ENCODE results near the gene NDUFA3.

NDUFA3 gene

DNA sequence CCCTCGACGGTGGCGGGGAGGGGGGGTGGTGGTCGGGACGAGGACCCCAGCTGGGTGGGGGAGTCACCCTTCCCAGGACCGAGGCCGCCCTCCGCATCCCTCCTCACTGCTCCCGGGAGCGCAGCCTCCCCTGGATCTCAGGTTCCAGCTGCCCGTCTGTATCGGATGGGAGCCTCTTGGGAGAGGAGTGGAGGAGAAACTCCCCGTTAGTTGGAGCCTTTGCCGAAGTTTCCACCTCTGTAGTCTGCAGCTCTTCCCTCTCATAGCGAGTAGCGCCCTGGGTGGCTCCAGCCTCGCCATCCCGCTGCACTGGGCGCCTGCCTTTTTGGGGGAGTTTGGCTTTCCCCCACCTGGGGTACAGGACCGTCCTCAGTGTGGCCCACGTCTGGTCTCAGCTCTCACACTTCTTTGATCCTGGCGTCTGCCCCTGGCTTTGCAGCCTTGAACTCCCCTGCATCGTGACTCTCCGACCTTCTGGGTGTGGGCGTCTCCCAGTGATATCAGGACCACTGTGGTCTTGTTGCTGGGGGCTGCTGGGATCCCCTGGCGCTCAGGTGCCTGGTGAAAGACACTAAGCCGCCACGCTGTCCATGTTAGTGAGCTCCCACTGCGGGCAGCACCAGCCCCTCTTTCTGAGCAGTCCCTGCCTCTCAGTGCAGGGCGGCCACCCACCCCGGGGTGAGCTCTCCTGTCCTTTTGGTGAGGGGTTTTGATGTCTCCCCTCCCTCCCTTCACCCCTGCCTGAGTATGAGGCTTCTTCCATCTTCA lies 36.0 kb downstream of the NDUFA3 start:
- peak overlapping the region; percentile 79 for H3K4me3 ChIP-seq (ENCODE audit: low read length)
- no peak for TF ChIP-seq ZNF274 (IDR thresholded peaks at IDR 0.05; ENCODE audit: low read depth, low read length)

DNA sequence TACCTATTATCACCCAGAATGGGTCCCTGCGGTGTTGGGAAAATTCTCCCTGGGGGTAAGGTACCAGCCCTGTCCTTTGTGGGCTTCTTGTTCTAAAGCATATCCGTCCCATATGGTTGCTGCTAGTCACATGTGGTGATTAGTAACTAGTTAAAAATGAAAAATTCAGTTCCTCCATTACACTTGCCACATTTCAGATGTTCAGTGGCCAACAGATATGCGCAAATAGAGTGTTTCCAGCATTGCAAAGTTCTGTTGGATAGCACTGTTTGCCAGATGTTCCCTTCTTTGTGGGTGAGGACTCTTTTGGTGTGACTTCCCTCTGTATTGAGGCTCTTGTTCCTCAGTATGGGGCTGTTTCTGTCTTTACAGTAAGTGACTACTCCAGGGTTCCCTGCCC lies 38.7 kb downstream of the NDUFA3 start:
- no peak overlapping the region for H3K4me3 ChIP-seq (ENCODE audit: low read length)
- no peak for TF ChIP-seq ZNF274 (IDR thresholded peaks at IDR 0.05; ENCODE audit: low read depth, low read length)

DNA sequence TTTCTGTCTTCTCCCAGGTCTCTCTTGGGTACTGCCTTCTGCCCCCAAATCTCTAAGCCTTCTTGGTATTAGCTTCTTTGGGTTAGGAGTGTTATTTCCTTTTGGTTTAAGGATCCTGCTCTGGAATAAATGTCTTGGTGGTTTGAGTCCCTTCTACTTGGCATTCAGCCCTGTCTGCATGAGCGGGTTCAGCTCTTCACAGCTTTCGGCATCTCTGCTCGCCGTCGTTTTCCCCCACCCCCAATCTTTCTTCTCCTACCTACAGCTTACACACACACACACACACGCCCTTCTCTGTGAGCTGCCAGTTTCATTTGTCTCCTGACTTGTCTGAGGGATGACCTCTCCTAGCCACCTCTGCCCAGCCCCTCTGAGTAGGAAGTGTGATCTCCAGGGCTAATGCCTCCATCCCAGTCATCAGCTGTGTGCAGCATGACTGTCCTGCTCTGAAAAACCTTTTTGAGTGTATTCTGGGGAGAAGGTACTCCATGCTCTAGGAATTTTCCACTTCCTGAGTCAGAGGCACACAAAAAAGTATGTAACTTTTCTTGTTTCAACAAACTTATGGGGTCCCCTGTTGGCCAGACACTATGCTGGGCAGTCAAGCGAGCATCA lies 39.6 kb downstream of the NDUFA3 start:
- H3K4me3 ChIP-seq (ENCODE audit: low read length): no peak overlapping the region
- no peak for TF ChIP-seq ZNF274 (IDR thresholded peaks at IDR 0.05; ENCODE audit: low read depth, low read length)

DNA sequence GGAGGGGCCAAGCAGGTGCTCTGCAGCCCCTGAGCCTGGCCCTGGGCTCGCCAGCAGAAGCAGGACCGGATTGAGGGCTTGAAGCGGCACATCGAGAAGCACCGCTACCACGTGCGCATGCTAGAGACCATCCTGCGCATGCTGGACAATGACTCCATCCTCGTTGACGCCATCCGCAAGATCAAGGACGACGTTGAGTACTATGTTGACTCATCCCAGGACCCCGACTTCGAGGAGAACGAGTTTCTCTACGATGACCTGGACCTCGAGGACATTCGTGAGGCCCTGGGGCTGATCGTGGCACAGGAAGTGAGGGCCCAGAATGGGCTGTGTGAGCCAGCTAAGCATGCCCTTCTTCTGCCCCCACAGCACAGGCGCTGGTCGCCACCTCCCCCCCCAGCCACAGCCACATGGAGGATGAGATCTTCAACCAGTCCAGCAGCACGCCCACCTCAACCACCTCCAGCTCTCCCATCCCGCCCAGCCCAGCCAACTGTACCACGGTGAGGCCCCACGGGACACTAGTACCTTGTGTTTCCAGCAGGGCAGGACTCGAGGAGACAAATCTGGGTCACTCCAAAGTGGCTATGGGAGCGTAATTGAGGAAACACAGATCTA lies 43.0 kb downstream of the NDUFA3 start:
- H3K4me3 ChIP-seq (ENCODE audit: low read length): no peak overlapping the region
- no peak for TF ChIP-seq ZNF274 (IDR thresholded peaks at IDR 0.05; ENCODE audit: low read depth, low read length)

DNA sequence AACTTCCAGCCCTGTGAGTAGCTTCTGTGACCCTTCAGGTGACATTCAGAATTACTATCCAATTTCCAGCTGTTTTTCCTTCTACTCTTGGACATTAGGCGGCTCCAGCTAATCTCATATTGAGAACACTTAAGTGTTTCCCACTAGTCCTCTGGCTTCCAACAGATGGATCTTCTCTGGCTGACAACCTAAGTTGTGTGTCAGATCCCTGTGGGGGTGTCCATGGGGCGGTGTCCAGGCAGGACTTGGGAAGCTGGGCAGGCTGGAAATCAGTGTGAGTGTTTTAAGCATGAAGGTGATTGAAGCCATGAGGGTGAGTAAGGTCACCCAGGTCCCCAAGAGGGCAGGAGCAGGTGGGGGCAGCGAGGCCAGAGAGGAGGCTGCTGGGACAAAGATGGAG lies 45.0 kb downstream of the NDUFA3 start:
- TF ChIP-seq ZNF274 (IDR thresholded peaks at IDR 0.05; ENCODE audit: low read depth, low read length): no peak
- H3K4me3 ChIP-seq (ENCODE audit: low read length): no peak overlapping the region

DNA sequence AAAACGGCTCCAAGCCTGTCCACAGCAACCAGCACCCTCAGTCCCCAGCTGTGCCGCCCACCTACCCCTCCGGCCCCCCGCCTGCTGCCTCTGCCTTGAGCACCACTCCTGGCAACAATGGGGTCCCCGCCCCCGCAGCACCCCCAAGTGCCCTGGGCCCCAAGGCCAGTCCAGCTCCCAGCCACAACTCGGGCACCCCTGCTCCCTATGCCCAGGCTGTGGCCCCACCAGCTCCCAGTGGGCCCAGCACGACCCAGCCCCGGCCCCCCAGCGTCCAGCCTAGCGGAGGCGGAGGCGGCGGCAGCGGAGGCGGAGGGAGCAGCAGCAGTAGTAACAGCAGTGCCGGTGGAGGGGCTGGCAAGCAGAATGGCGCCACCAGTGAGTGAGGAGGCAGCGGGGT lies 45.5 kb downstream of the NDUFA3 start:
- no peak for TF ChIP-seq ZNF274 (IDR thresholded peaks at IDR 0.05; ENCODE audit: low read depth, low read length)
- no peak overlapping the region for H3K4me3 ChIP-seq (ENCODE audit: low read length)

DNA sequence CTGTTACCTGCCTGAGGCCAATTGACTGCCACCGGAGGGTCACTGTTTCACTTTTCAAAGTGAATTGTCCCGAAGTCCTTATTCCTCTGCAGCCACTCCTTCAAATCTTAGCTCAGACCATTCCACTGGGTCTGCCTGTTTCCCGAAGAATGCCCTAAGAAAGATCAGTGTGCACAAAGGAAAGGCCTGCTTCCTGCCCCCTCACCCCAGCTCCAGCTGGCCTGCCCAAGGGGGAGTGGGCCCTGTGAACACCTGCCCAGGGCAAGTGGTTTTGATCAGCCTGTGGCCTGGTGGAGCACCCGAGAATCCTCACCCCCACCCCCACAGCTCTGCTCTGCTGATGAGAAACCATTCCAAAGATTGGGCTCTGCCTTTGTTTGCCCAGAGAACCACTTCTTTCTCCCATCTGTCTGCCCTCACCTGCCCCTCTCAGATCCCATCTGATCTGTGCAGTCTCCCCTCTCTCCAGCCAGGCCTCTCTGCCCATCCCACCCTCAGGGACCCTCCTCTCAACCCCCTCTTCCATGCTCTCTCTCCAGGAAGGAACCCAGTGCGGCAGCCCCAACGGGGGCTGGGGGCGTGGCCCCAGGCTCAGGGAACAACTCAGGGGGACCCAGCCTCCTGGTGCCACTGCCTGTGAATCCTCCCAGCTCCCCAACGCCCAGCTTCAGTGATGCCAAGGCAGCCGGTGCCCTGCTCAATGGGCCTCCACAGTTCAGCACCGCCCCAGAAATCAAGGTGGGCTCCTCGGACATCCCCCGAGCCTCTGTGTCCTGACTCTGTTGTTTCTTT lies 46.6 kb downstream of the NDUFA3 start:
- no peak for TF ChIP-seq ZNF274 (IDR thresholded peaks at IDR 0.05; ENCODE audit: low read depth, low read length)
- no peak overlapping the region for H3K4me3 ChIP-seq (ENCODE audit: low read length)

DNA sequence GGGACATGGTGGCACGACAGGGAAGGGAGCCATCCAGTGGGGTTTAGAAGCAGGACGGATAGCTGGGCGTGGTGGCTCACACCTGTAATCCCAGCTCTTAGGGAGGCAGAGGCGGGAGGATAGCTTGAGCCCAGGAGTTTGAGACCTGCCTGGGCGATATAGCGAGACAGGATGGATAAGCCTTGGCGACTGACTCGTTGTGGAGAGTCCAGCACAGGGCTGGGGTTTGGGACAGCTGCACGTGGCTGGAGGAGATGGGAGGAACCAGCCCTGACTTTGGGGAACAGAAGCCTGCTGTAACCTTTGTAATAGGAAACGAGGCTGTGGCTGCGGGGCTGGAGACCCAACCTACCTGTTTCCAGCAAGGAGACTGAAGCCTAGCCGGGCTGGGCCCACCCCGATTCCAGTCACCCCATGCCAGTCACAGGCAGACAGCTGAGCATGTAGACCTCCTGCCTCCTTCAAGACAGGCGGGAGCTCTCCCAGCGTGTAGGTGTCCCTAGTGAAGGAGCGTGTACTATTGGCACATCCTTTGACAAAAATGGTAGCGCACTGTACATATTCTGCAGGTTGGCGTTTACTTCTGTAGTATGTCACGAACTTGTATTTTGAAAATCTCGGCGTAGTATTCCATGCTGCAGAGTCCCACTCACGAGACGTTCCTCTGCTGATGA lies 48.8 kb downstream of the NDUFA3 start:
- no peak overlapping the region for H3K4me3 ChIP-seq (ENCODE audit: low read length)
- TF ChIP-seq ZNF274 (IDR thresholded peaks at IDR 0.05; ENCODE audit: low read depth, low read length): no peak

DNA sequence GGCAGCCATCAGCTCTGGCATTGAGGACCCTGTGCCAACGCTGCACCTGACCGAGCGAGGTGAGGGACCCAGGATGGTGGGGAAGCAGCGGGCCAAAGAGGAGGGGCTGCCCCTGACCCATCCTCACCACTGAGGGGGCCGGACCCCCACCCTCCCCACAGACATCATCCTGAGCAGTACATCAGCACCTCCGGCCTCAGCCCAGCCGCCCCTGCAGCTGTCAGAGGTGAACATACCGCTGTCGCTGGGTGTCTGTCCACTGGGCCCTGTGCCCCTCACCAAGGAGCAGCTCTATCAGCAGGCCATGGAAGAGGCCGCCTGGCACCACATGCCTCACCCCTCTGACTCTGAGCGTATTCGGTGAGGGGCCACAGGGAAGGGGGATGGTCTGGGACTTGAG lies 49.6 kb downstream of the NDUFA3 start:
- no peak for TF ChIP-seq ZNF274 (IDR thresholded peaks at IDR 0.05; ENCODE audit: low read depth, low read length)
- H3K4me3 ChIP-seq (ENCODE audit: low read length): no peak overlapping the region

DNA sequence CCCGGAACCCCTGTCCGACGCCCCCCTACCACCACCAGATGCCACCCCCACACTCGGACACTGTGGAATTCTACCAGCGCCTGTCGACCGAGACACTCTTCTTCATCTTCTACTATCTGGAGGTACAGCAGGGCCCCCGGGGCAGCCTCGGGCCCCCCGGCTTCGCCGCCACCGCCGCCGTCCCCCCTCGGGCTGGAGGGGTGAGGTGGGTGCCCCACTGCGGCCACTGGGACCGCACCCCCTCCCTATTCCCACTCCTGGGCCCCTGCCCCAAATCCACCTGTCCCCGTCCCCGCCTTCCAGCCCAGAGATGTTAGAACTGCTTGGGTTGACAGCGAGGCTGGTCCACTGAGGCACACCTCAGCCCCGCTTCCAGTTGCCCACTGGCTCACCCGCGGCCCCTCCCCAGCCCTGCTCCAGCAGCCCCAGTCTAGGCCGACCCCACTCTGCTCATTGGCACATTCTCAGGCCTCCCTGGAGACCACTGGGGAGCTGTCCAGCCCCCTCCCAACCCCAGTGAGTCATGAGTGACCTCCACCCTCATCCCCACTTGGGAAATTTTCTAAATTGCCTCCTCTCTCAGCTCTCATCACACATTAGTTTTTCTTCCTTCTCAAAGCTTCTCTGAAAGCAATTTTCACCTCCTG lies 50.3 kb downstream of the NDUFA3 start:
- no peak for TF ChIP-seq ZNF274 (IDR thresholded peaks at IDR 0.05; ENCODE audit: low read depth, low read length)
- H3K4me3 ChIP-seq (ENCODE audit: low read length): no peak overlapping the region

DNA sequence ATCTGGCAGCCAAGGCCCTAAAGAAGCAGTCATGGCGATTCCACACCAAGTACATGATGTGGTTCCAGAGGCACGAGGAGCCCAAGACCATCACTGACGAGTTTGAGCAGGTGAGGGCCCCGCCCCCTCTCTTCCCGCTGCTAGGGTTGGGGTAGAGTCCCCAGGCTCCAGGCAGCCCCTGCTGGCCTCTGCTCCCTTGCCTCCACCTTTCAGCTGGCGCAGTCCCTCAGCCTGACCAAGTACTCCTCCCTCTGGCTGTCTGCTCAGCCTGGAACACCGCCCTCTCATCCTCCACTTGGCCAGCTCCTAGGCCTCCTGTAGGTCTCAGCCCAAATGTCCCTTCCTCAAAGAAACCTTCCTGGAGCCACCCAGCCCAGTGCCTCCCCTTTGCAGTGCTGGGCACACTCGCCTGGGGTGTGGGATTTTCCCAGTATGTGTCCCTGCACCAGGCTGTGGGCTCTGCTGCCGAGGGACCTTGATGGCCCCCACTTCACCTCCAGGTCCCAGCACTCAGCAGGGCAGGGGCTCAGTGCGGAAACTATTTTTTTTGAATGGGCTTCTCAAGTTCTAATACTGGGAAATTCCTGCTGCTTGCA lies 51.2 kb downstream of the NDUFA3 start:
- H3K4me3 ChIP-seq (ENCODE audit: low read length): no peak overlapping the region
- TF ChIP-seq ZNF274 (IDR thresholded peaks at IDR 0.05; ENCODE audit: low read depth, low read length): no peak

DNA sequence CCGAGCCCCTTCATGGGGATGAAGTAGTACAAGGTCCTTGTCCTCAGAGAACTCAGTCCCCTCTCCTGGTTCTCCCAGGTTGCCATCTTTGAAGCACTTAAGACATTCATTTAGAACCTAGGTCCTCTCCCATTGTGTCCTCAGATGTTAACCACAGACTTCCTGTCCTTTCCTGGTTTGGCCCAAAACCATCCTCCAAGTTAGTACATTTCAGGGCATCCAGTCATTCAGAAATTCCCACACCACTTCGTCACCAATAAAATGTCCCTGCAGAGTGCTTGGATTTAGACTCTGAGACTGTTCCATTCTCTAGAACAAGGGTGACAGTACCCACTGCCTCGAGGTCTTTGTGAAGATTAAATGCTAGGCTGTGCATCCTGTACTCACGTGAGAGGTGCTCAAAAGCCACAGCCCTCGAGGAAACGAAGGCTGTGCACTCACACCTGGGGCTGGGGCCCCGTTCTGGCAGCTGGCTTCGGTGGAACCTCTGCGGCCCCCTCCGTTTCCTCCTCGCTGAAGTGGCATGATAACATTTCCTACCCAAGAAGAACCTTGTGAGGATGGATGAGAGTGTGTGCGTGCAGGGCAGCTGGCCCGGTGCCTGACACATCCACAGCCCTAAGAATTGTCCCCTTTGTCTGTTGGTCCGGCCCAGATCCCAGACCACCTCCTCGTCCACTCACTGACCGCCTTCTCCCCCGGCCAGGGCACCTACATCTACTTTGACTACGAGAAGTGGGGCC lies 52.1 kb downstream of the NDUFA3 start:
- H3K4me3 ChIP-seq (ENCODE audit: low read length): no peak overlapping the region
- TF ChIP-seq ZNF274 (IDR thresholded peaks at IDR 0.05; ENCODE audit: low read depth, low read length): no peak
